ENCODE results near the gene ZNF217. TPM values are rescaled to one million over a fixed set of nuclear protein-coding genes. Genes with fewer than 3 reads are reported as not detected.
"Not testable (repeated sequence)": the region's sequence is repeated elsewhere in the genome, so short reads cannot be mapped to it uniquely, and the experiment has no call there.

ZNF217 gene
- total and polyA plus RNA-seq, 9 donors: 7.2 to 21.6 (median 13.7) TPM

- Histone ChIP-seq H3K27ac (ENCODE audit: low read length) (no peak overlapping the region), H3K27me3 (ENCODE audit: control insufficient read depth, insufficient read depth, low read length) (no peaks in the 10 kb centered on the region), H3K4me3 (ENCODE audit: low read length) (no peak overlapping the region), H3K9me3 (replicated peaks; ENCODE audit: control insufficient read depth, low read depth, low read length) (no peaks in the 10 kb centered on the region), H3K36me3 (ENCODE audit: control insufficient read depth, insufficient read depth, low read length) (no peaks in the 10 kb centered on the region), H3K4me1 (ENCODE audit: control insufficient read depth, insufficient read depth, low read length) (no peaks in the 10 kb centered on the region)
- no peak for DNase-seq
- 77% methylated on average over 2 of the region's 4 CpGs for WGBS (ENCODE audit: insufficient coverage)
These were observed 38.6 kb downstream of the ZNF217 start for GRCh38 chr20:53555081-53555480.

- not testable (repeated sequence) for H3K27me3 ChIP-seq (ENCODE audit: control insufficient read depth, insufficient read depth, low read length); DNase-seq; H3K27ac ChIP-seq (ENCODE audit: low read length); H3K4me1 ChIP-seq (ENCODE audit: control insufficient read depth, insufficient read depth, low read length); H3K36me3 ChIP-seq (ENCODE audit: control insufficient read depth, insufficient read depth, low read length); H3K4me3 ChIP-seq (ENCODE audit: low read length); H3K9me3 ChIP-seq (replicated peaks; ENCODE audit: control insufficient read depth, low read depth, low read length)
- 100% methylated on average over 2 of the region's 6 CpGs for WGBS (ENCODE audit: insufficient coverage)
These were observed 41.1 kb downstream of the ZNF217 start for GRCh38 chr20:53552572-53552893.

- H3K27ac ChIP-seq (ENCODE audit: low read length); H3K4me1 ChIP-seq (ENCODE audit: control insufficient read depth, insufficient read depth, low read length); DNase-seq; H3K27me3 ChIP-seq (ENCODE audit: control insufficient read depth, insufficient read depth, low read length); H3K4me3 ChIP-seq (ENCODE audit: low read length); H3K36me3 ChIP-seq (ENCODE audit: control insufficient read depth, insufficient read depth, low read length); H3K9me3 ChIP-seq (replicated peaks; ENCODE audit: control insufficient read depth, low read depth, low read length): not testable (repeated sequence)
- WGBS (ENCODE audit: insufficient coverage): 85% methylated on average over 5 of the region's 12 CpGs
These were observed 41.7 kb downstream of the ZNF217 start for GRCh38 chr20:53551719-53552571.

DNA sequence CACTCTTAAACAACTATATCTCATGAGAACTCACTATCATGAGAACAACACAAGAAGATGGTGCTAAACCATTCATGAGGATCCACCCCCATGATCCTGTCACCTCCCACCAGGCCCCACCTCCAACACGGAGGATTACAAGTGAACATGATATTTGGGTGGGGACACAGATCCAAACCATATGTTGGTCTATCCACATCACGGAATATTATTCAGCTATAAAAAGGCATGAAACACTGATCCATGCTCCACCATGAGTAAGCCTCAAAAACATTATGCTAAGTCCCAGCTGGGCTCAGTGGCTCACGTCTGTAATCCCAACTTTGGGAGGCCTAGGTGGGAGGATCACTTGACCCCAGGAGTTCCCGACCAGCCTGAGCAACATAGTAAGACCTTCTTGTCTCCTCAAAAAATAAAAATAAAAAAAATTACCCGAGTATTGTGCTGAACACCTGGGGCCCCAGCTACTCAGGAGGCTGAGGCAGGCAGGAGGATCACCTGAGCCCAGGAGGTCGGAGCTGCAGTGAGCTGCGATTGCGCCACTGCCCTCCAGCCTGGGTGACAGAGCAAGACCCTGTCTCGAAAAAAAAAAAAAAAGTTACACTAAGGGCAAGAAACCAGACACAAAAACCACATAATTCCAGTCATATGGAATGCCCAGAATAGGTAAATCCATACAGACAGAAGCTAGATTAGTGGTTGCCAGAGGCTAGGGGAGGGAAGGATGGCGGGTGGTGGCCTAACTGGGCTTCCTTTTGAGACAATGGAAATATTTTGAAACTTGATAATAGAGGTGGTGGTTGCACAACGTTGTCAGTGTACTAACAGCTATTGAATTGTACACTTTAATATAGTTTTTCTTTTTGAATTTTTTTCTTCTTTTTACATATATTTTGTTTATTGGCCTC is 43.1 kb downstream of the ZNF217 start:
- Histone ChIP-seq H3K27me3 (ENCODE audit: control insufficient read depth, insufficient read depth, low read length) (no peaks in the 10 kb centered on the region), H3K4me3 (ENCODE audit: low read length) (no peak overlapping the region), H3K36me3 (ENCODE audit: control insufficient read depth, insufficient read depth, low read length) (no peaks in the 10 kb centered on the region), H3K27ac (ENCODE audit: low read length) (no peak overlapping the region), H3K4me1 (ENCODE audit: control insufficient read depth, insufficient read depth, low read length) (peaks cover 3% of the 10 kb centered on the region), H3K9me3 (replicated peaks; ENCODE audit: control insufficient read depth, low read depth, low read length) (no peaks in the 10 kb centered on the region)
- DNase-seq: no peak
- WGBS (ENCODE audit: insufficient coverage): 96% methylated on average over 4 of the region's 11 CpGs

GRCh38 chr20:53547664-53548239 is 45.9 kb downstream of the ZNF217 start:
- H3K4me3 ChIP-seq (ENCODE audit: low read length): no peak overlapping the region
- peaks cover 3% of the 10 kb centered on the region for H3K4me1 ChIP-seq (ENCODE audit: control insufficient read depth, insufficient read depth, low read length)
- peak; percentile 88 for DNase-seq
- H3K36me3 ChIP-seq (ENCODE audit: control insufficient read depth, insufficient read depth, low read length): no peaks in the 10 kb centered on the region
- no peaks in the 10 kb centered on the region for H3K27me3 ChIP-seq (ENCODE audit: control insufficient read depth, insufficient read depth, low read length)
- no peaks in the 10 kb centered on the region for H3K9me3 ChIP-seq (replicated peaks; ENCODE audit: control insufficient read depth, low read depth, low read length)
- 56% methylated on average over 4 of the region's 7 CpGs for WGBS (ENCODE audit: insufficient coverage)
- no peak overlapping the region for H3K27ac ChIP-seq (ENCODE audit: low read length)

DNA sequence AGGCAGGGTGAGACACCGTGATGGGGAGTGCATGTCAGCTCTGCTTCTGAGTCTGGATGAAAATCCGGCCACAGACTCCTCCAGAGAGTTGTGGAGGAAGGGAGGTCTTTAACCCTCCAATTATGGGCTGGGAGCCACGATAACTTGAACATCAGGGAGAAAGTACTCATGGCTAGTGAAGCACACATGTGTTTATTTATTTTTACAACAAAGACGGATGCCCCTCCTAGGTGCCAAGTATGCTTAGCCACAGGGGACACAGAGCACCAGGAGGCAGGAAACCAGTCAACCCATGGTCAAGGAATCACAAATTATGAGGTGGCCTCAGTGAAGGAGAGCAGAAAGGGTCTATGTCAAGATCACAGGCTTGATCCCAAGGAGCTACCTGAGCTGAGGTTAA is 54.1 kb downstream of the ZNF217 start:
- peak; percentile 43 for DNase-seq
- 14% methylated on average over 1 of the region's 4 CpGs for WGBS (ENCODE audit: insufficient coverage)

DNA sequence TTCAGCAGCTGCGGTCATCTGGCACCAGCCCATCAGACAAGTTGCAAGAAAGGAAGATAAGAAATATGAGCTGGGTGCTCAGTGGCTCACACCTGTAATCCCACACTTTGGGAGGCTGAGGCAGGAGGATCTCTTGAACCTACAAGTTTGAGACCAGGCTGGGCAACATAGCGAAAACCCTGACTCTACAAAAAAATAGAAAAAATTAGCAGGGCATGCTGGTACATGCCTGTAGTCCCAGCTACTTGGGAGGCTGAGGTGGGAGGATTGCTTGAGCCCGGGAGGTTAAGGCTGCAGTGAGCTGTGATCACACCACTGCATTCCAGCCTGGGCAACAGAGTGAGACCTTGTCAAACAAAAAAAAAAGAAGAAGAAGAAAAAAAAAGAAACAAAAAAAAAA is 57.3 kb downstream of the ZNF217 start:
- not testable (repeated sequence) for H3K9me3 ChIP-seq (replicated peaks; ENCODE audit: control insufficient read depth, low read depth, low read length)

More for the DNA sequence above, 54.1 kb downstream of the ZNF217 start:
- no peak overlapping the region for H3K27ac ChIP-seq (ENCODE audit: low read length)
- no peaks in the 10 kb centered on the region for H3K9me3 ChIP-seq (replicated peaks; ENCODE audit: control insufficient read depth, low read depth, low read length)
- H3K4me3 ChIP-seq (ENCODE audit: low read length): no peak overlapping the region
- H3K27me3 ChIP-seq (ENCODE audit: control insufficient read depth, insufficient read depth, low read length): no peaks in the 10 kb centered on the region
- H3K4me1 ChIP-seq (ENCODE audit: control insufficient read depth, insufficient read depth, low read length): no peaks in the 10 kb centered on the region
- no peaks in the 10 kb centered on the region for H3K36me3 ChIP-seq (ENCODE audit: control insufficient read depth, insufficient read depth, low read length)

GRCh38 chr20:53535878-53536277 is 57.8 kb downstream of the ZNF217 start:
- Histone ChIP-seq H3K36me3 (ENCODE audit: control insufficient read depth, insufficient read depth, low read length) (no peaks in the 10 kb centered on the region), H3K27ac (ENCODE audit: low read length) (no peak overlapping the region), H3K4me1 (ENCODE audit: control insufficient read depth, insufficient read depth, low read length) (no peaks in the 10 kb centered on the region), H3K9me3 (replicated peaks; ENCODE audit: control insufficient read depth, low read depth, low read length) (no peaks in the 10 kb centered on the region), H3K27me3 (ENCODE audit: control insufficient read depth, insufficient read depth, low read length) (no peaks in the 10 kb centered on the region), H3K4me3 (ENCODE audit: low read length) (no peak overlapping the region)
- no peak for DNase-seq
- WGBS (ENCODE audit: insufficient coverage): no CpG with 5 or more reads among the region's 4 CpGs

More for the DNA sequence above, 57.3 kb downstream of the ZNF217 start:
- H3K4me1 ChIP-seq (ENCODE audit: control insufficient read depth, insufficient read depth, low read length); H3K4me3 ChIP-seq (ENCODE audit: low read length); DNase-seq; H3K27me3 ChIP-seq (ENCODE audit: control insufficient read depth, insufficient read depth, low read length); H3K36me3 ChIP-seq (ENCODE audit: control insufficient read depth, insufficient read depth, low read length); H3K27ac ChIP-seq (ENCODE audit: low read length): not testable (repeated sequence)
- no CpG with 5 or more reads among the region's 3 CpGs for WGBS (ENCODE audit: insufficient coverage)

DNA sequence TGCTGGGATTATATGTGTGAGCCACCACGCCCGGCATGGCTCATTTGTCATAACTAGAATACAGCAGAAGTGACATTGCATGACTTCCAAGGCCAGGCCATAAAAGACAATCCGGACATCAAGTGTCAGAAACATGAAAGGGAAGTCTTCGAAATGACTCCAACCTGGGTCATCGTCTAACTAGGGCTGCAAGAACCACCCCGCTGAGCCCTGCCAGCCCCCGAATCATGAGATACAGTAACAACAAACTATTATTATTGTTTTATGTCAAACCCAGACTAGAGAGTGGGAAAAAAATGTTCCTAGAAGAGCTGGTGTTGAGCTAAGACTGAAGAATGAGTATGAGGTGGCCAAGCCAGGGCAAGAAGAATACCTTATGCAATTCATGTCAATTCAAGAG is 59.6 kb downstream of the ZNF217 start:
- H3K9me3 ChIP-seq (replicated peaks; ENCODE audit: control insufficient read depth, low read depth, low read length): no peaks in the 10 kb centered on the region
- H3K27me3 ChIP-seq (ENCODE audit: control insufficient read depth, insufficient read depth, low read length): no peaks in the 10 kb centered on the region
- no peak for DNase-seq
- no peaks in the 10 kb centered on the region for H3K4me1 ChIP-seq (ENCODE audit: control insufficient read depth, insufficient read depth, low read length)
- WGBS (ENCODE audit: insufficient coverage): 83% methylated on average over 1 of the region's 7 CpGs
- no peaks in the 10 kb centered on the region for H3K36me3 ChIP-seq (ENCODE audit: control insufficient read depth, insufficient read depth, low read length)
- no peak overlapping the region for H3K27ac ChIP-seq (ENCODE audit: low read length)
- no peak overlapping the region for H3K4me3 ChIP-seq (ENCODE audit: low read length)

- 83% methylated on average over 1 of the region's 1 CpG for WGBS (ENCODE audit: insufficient coverage)
- DNase-seq: no peak
- Histone ChIP-seq H3K27ac (ENCODE audit: low read length) (no peak overlapping the region), H3K4me1 (ENCODE audit: control insufficient read depth, insufficient read depth, low read length) (no peaks in the 10 kb centered on the region), H3K9me3 (replicated peaks; ENCODE audit: control insufficient read depth, low read depth, low read length) (no peaks in the 10 kb centered on the region), H3K36me3 (ENCODE audit: control insufficient read depth, insufficient read depth, low read length) (no peaks in the 10 kb centered on the region), H3K27me3 (ENCODE audit: control insufficient read depth, insufficient read depth, low read length) (no peaks in the 10 kb centered on the region), H3K4me3 (ENCODE audit: low read length) (no peak overlapping the region)
These were observed 60.1 kb downstream of the ZNF217 start for GRCh38 chr20:53533500-53533899.
